Germinal center (tissue), 1 donor: Measurements from ENCODE around the gene MOSPD2.

Source experiments
- DNase-seq: peaks from one replicate; pipeline ENCODE4 v3.0.0; 2012; ENCODE audit warnings: mixed read lengths, low spot score

MOSPD2 gene

DNA sequence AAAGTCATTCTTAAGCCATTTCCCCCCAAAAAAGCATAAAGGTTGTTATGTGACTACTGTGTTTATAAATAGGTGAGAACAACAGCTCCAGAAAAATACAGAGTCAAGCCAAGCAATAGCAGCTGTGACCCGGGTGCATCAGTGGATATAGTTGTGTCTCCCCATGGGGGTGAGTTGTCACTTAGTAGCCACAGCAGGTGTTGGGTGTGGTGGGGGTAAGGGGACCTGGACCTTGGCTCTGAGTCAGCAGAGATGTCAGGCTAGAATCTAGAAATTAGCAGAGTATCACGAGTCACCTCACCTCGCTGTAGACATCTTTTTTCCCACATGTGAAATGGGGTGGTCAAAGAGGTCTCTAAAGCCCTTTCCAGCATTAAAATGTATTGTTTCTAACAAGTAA is 42.4 kb downstream of the MOSPD2 start:
- DNase-seq: no peak

- no peak for DNase-seq
These were observed 42.9 kb downstream of the MOSPD2 start for GRCh38 chrX:14916017-14916674.

GRCh38 chrX:14919407-14919806 is 46.2 kb downstream of the MOSPD2 start:
- no peak for DNase-seq

GRCh38 chrX:14920196-14920595 is 47.0 kb downstream of the MOSPD2 start:
- DNase-seq: no peak

GRCh38 chrX:14922437-14922836 is 49.2 kb downstream of the MOSPD2 start:
- no peak for DNase-seq

GRCh38 chrX:14923761-14924160 is 50.5 kb downstream of the MOSPD2 start:
- no peak for DNase-seq

DNA sequence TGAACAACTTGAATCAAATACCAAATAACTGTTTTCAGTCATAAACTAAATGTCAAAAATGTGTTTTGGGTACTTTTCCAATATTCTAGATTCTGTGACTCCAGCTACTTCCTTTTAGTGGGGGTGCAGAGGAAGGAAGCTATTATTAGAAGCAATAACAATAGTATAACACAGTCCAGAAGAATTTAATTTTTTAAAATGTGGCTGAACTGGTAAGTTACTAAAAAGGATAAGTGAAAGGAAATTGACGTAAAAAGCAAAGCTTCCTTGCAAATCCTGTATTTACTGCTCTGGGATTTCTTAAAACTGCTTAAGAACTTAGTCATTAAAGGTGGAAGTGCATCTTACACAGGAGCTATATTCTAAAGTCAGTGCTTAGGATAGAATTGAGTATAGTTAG is 53.2 kb downstream of the MOSPD2 start:
- no peak for DNase-seq

DNA sequence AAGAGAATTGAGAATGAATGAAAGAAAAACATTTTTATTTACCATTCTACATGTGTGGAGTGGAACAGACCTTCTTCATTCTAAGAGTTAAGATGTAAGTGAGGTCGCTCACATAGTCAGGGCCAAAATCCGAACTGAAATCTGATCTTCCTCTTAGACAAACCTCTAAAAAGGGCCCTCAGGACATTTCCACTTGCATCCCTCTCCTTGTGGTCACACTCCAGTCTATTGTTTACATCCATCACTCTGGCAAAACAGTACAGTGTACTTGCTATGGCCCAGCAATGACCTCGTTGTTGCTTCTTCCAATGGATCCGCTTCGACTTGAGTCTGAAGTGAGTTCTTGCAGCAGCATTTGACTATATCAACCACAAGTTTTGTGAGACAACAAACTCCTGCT is 54.2 kb downstream of the MOSPD2 start:
- no peak for DNase-seq

DNA sequence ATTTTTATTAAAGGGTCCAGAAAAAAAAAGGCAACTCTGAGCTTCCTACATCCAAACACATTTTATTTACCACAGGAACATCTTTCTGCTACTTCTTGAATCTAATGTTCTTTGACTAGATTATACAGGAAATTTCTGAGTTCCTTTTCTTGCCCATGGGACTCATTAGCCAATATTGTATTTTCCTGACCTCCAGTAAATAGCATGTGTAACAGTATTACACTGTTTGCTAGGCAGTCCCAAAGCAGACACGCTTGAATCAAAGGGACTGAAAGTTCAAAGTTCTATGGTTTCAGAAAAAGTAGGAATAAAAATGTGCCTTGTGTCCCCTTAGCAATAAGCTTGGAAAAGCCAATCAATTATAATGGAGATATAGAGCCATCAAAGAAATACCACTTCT is 57.4 kb downstream of the MOSPD2 start:
- DNase-seq: no peak

DNA sequence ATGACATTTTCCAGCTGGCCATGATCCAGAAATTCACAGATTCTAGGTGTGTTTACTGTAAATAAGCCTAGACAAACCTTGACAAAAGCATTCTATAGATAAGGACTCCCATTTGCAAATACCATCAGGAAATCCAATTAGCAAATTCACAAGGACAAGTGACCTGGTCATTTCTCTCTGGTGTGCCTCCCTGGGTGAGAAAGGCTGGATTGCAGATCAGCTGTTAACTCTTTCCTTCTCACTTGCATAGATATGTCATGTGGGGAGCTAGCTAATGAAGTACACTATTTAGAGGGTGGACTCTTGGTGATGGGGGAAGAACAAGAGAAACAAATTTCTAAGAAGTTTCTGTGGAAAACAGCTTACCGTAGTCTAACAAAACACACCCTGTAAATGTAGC is 58.9 kb downstream of the MOSPD2 start:
- no peak for DNase-seq

DNA sequence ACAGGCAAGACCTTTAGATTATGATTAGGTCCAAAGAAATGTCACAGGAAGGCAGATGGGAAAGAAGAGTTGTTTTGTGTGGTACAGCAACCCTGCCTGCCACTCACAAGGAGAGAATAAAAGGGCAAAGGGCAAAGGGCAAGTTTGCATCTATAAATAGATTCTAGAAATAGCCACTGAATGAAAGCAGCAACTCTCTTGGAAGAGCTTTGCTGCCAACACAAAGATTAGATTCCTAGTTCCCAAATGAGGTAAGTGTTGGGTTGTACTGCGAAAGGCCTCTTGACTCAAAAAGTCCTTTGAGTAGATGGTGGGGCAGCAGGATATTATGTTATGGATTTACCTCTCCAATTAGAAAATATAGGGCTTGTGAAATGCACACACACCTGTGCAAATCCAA is 61.2 kb downstream of the MOSPD2 start:
- no peak for DNase-seq

GRCh38 chrX:14936561-14936960 is 63.3 kb downstream of the MOSPD2 start:
- no peak for DNase-seq

DNA sequence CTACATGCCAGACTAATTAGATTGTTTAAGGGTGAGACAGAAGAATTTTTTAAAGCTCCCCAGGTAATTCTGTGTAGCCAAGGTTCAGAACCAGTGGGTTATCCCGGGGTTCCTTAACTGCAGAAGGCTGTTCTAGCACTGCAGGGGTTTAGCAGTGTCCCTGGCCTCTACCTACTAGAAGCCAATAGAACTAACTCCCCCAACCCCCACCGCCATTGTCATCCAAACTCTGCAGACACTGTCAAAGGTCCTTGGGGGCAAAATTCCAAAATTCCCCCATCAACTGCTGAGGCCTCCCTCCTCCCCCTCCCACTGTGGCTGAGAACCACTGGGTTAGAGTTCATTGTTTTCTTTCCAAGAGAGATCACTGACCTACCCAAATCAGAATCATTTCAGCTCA is 66.4 kb downstream of the MOSPD2 start:
- DNase-seq: no peak

GRCh38 chrX:14941301-14941700 is 68.1 kb downstream of the MOSPD2 start:
- DNase-seq: no peak

DNA sequence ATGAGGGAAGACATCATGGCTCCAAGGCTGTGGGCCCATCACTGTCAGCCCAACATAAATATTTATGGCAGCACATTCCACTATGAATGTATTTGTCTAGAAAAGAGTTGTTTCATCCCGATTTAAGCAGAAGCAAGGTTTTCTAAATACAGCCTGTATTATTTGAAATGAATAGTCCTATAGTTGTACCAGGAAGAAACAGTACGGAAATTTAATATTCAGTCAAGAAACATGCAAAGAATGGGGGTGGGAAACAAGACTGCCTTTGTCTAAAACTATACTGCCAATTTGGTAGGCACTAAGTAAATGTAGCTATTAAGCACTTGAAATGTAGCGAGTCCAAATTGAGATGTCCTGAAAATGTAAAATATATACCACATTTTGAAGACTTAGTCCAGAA is 69.1 kb downstream of the MOSPD2 start:
- DNase-seq: no peak

DNA sequence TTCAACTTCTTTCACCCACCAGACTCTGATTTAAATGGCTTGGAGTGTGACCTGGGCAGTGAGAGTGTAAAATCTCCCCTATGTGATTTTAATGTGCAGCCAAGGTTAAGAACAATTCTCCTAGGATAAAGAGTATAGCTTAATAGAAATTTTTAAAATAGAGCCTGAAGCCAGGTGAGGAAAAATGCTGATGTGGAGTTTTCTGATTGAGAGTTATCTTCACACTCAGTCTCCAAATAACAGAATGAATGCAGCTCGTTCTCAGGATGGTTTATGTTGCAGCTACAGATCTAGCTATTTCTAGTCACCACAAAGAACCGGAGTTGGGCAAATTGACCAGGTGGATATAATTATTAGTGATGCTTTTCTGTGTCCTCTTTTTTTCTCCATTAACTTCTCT is 70.7 kb downstream of the MOSPD2 start:
- DNase-seq: no peak

DNA sequence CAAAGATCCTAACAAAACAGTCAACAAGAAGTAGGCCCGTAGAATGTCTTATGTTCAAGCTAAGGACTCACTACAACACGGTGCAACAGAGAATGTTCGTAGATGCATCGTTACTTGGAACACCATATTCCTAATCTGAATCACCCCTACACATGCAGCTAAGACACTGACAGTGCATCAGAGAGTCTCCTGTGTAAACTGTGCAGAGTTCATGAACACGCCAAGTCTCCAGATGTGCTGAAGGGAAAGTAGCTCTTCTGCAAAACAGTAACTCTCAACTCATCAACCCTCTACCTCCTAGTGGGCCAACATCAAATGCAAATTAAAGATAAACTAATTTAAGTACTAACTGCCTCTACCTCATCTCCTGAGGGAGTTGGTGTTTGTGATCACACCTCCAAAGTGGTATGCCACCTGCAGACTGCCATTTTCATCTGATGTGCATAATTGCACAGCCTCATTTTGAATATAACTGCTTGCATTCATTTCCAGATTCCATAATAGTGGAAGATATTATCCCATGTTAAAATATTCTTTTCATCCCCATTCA is 73.5 kb downstream of the MOSPD2 start:
- peak; percentile 64 for DNase-seq

DNA sequence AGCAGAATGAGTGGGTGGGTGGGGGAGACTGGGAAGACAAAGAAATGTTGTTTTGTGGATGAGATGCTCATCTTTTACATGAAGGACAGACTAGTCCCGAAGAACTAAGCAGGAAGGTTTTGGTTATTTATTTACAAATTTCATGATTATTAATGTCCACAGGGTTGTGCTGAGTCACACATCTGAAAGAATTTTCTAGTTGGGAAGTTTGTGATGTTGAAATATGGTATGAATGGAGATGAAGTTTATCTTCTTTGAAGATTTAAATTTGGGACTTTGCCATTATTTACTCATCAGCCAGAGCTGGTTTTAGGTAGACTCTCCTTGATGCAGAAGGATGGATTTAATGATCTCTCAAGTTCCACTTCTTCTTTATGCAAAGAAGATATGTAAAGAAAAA is 75.5 kb downstream of the MOSPD2 start:
- DNase-seq: no peak

- no peak for DNase-seq
These were observed 83.8 kb downstream of the MOSPD2 start for GRCh38 chrX:14956813-14957582.

- no peak for DNase-seq
These were observed 90.4 kb downstream of the MOSPD2 start for GRCh38 chrX:14963447-14964236.

DNA sequence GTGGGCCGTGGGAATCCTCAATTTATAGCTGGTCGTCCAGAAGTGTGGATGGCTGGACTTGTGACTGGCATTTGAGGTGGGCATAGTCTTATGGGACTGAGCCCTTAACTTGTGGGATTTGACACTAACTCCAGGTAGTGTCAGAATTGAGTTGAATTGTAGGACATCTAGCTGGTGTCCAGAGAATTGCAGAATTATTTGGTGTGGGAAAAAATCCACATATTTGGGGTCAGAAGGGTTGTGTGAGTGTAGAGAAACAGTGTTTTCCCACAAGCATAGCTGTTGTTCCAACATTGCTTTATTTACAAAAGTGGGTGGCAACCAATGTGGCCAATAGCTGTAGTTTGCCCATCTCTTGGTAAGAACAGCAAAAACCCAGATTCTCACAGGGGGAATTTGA is 91.3 kb downstream of the MOSPD2 start:
- DNase-seq: no peak
